Measurements from ENCODE around the gene MFSD2B.

Gene MFSD2B

GRCh38 chr2:24015562-24016375, 5.9 kb downstream of the MFSD2B start:
- no peaks in the 10 kb centered on the region for H3K9me3 ChIP-seq (ENCODE audit: control insufficient read depth, low read length)

GRCh38 chr2:24016376-24016761, 6.5 kb downstream of the MFSD2B start:
- TF ChIP-seq CTCF (IDR thresholded peaks at IDR 0.05): no peak
- Histone ChIP-seq H3K4me1 (no peaks in the 10 kb centered on the region), H2AFZ (no peak overlapping the region)

More at GRCh38 chr2:24015562-24016375, 5.9 kb downstream of the MFSD2B start:
- Histone ChIP-seq H3K4me2 (ENCODE audit: low read length) (no peak overlapping the region), H3K4me3 (ENCODE audit: low read depth, low read length) (no peak overlapping the region), H3K27ac (no peak overlapping the region), H3K9ac (no peak overlapping the region), H2AFZ (no peak overlapping the region), H3K4me1 (no peaks in the 10 kb centered on the region), H3K27me3 (ENCODE audit: control insufficient read depth, insufficient read depth, low read length) (no peaks in the 10 kb centered on the region), H3K79me2 (no peaks in the 10 kb centered on the region), H3K36me3 (ENCODE audit: control insufficient read depth, insufficient read depth, low read length) (no peaks in the 10 kb centered on the region)
- no peak for TF ChIP-seq CTCF (IDR thresholded peaks at IDR 0.05)

DNA sequence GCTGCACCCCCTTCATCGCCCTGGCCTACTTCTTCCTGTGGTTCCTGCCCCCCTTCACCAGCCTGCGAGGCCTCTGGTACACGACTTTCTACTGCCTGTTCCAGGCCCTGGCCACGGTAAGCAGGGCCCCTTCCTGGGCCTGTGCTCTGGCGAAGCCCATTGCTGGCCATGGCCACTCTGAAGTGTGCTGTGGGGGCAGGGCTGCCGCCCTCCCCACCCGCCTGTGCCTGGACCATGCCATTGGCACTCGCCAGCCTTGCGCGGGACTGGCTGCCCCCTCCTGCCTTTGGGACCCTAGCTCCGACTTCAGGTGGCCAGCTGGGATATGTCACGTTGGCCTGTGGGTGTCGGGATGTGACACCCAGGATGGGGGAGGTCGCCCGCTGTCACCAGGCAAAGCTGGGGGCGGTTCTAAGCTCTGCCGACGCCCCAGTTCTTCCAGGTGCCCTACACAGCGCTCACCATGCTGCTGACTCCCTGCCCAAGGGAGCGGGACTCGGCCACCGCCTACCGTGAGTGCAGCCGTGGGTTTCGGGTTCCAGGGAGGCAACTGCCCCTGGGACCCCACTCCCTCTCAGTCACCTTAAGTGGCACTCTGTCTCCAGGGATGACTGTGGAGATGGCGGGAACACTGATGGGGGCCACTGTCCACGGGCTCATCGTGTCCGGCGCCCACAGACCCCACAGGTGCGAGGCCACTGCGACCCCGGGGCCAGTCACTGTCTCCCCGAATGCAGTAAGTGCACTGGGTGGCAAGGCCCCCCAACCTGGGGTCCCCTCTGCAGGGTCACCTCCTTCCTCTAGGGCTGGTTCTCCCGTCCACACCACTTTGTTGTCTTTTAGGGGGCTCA, 7.2 kb downstream of the MFSD2B start:
- Histone ChIP-seq H3K9me3 (ENCODE audit: control insufficient read depth, low read length) (no peaks in the 10 kb centered on the region), H3K27me3 (ENCODE audit: control insufficient read depth, insufficient read depth, low read length) (no peaks in the 10 kb centered on the region), H3K9ac (no peak overlapping the region), H2AFZ (no peak overlapping the region), H3K79me2 (no peaks in the 10 kb centered on the region), H3K4me3 (ENCODE audit: low read depth, low read length) (no peak overlapping the region), H3K36me3 (ENCODE audit: control insufficient read depth, insufficient read depth, low read length) (no peaks in the 10 kb centered on the region), H3K4me2 (ENCODE audit: low read length) (no peak overlapping the region), H3K27ac (no peak overlapping the region), H3K4me1 (no peaks in the 10 kb centered on the region)
- TF ChIP-seq CTCF (IDR thresholded peaks at IDR 0.05): no peak

More at GRCh38 chr2:24016376-24016761, 6.5 kb downstream of the MFSD2B start:
- Histone ChIP-seq H3K4me2 (ENCODE audit: low read length) (no peak overlapping the region), H3K27ac (no peak overlapping the region), H3K36me3 (ENCODE audit: control insufficient read depth, insufficient read depth, low read length) (no peaks in the 10 kb centered on the region), H3K4me3 (ENCODE audit: low read depth, low read length) (no peak overlapping the region), H3K27me3 (ENCODE audit: control insufficient read depth, insufficient read depth, low read length) (no peaks in the 10 kb centered on the region), H3K9ac (no peak overlapping the region), H3K9me3 (ENCODE audit: control insufficient read depth, low read length) (no peaks in the 10 kb centered on the region), H3K79me2 (no peaks in the 10 kb centered on the region)

GRCh38 chr2:24017711-24018110, 7.8 kb downstream of the MFSD2B start:
- Histone ChIP-seq H3K27ac (no peak overlapping the region), H2AFZ (no peak overlapping the region), H3K9me3 (ENCODE audit: control insufficient read depth, low read length) (no peaks in the 10 kb centered on the region), H3K4me2 (ENCODE audit: low read length) (no peak overlapping the region), H3K79me2 (no peaks in the 10 kb centered on the region), H3K4me3 (ENCODE audit: low read depth, low read length) (no peak overlapping the region), H3K9ac (no peak overlapping the region), H3K4me1 (no peaks in the 10 kb centered on the region), H3K27me3 (ENCODE audit: control insufficient read depth, insufficient read depth, low read length) (no peaks in the 10 kb centered on the region), H3K36me3 (ENCODE audit: control insufficient read depth, insufficient read depth, low read length) (no peaks in the 10 kb centered on the region)
- no peak for TF ChIP-seq CTCF (IDR thresholded peaks at IDR 0.05)

Data from parathyroid adenoma (tissue), 2 donors.